Erythroblast (primary cell): ENCODE data around the gene WNT9A.
"Not testable (repeated sequence)": the region's sequence is repeated elsewhere in the genome, so short reads cannot be mapped to it uniquely, and the experiment has no call there.

Source experiments
- DNase-seq, 2 experiments: peaks; one replicate each; lab custom pipeline; 2025; lab: John Stamatoyannopoulos, UW
- GATA1 ChIP-seq: IDR thresholded peaks from 2 replicates; pipeline ENCODE4 v1.6.1; 2011; ENCODE audit warnings: low read depth, mild to moderate bottlenecking, control low read depth, low read length, moderate library complexity
- POLR2A ChIP-seq: IDR thresholded peaks from 2 replicates; pipeline ENCODE4 v1.6.1; 2011; ENCODE audit warnings: mild to moderate bottlenecking, low read length

WNT9A gene

GRCh38 chr1:227918083-227918700 is 29.5 kb downstream of the WNT9A start:
- TF ChIP-seq POLR2A (no peak), GATA1 (no peak)
- no peak for DNase-seq

GRCh38 chr1:227917081-227917950 is 30.4 kb downstream of the WNT9A start:
- no peak for TF ChIP-seq GATA1
- no peak for DNase-seq

GRCh38 chr1:227916655-227917054 is 31.1 kb downstream of the WNT9A start:
- no peak for TF ChIP-seq POLR2A
- no peak for DNase-seq

DNA sequence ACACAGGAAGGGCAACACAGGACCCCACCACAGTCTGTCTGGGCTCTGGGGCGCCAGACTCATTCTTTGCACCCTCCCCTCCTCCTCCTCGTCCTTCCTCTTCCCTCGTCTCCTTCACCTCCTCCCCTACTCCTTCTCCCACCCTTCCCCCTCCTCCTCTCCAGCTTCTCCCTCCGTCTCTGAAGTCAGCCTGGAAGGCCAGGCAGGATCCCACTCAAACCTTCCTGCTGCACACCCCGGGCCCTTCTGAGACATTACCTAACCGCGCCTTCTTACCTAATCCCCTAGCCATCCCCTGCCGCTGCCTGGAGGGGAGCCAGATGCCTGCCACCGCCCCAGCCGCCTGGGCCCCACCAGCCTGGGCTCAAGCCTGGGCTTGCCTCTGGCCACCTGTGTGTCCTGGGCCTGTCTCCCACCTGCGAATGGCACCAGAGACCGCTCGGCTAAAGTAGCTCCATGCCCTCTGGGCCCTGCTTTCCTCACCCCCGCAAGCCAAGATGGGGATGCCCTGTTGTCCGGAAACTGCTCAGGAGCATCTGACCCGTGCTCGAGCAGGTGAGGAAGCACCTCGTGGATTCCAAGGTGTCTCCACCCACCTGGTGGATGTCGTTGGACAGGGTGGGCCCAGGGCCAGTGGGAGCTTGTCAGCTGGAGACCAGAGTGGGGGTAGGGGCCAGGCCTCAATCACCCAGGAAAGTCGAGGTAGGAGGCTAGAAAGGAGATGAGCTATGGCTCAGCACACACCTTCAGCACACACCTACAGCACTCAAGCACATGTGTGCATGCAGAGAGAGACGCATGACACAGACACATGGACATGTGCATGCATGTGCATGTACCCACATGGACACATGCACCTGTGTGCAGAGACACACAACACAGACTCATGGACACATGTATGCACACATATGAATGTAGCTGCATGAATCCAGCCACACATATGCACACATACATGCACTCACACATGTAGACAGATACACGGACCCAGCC is 31.9 kb downstream of the WNT9A start:
- TF ChIP-seq POLR2A = no peak
- TF ChIP-seq GATA1 = no peak

GRCh38 chr1:227914801-227915563 is 32.8 kb downstream of the WNT9A start:
- DNase-seq = no peak
- no peak for TF ChIP-seq GATA1
- TF ChIP-seq POLR2A = no peak

More for the DNA sequence above, 31.9 kb downstream of the WNT9A start:
- no peak for DNase-seq

- TF ChIP-seq POLR2A (no peak), GATA1 (no peak)
- DNase-seq = no peak
Measured at GRCh38 chr1:227913764-227914721, 33.7 kb downstream of the WNT9A start.

DNA sequence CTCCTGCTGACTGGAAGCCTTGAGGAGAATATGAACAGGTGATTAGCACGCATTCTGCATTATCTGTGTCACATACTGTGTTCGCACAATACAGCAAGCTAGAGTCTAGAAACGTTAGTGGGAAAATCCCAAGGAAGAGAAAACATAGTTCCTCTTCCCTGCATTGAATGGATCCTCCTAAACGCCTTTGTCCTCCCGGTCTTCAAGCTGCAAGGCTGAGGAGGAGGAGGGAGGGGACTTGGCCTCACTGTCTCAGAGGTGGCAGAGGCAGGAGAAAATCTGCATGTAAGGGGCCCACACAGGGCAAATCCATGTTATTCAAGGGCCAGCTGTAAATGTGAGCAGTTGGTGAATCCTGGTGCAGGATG is 34.4 kb downstream of the WNT9A start:
- no peak for DNase-seq
- no peak for TF ChIP-seq POLR2A
- TF ChIP-seq GATA1 = no peak

DNA sequence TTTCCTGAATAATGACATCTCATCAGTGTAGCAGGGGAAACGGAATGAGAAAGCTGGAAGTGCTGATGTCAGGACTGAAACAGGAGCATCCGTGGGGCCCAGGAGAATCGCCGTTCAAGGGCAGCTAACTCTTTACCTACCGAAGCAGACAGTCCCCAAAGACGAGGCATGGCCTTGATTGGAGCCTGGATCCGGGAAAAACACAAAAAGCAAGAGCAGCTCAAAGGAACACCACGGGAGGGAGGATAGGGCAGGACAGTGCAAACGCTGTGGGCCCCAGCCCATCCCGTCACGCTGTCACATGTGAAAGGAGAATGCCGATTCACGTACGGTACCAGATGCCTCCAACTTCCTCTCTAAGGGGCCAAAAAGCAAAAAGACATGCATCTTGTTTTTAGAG is 34.9 kb downstream of the WNT9A start:
- DNase-seq = no peak
- TF ChIP-seq POLR2A = no peak
- no peak for TF ChIP-seq GATA1

DNA sequence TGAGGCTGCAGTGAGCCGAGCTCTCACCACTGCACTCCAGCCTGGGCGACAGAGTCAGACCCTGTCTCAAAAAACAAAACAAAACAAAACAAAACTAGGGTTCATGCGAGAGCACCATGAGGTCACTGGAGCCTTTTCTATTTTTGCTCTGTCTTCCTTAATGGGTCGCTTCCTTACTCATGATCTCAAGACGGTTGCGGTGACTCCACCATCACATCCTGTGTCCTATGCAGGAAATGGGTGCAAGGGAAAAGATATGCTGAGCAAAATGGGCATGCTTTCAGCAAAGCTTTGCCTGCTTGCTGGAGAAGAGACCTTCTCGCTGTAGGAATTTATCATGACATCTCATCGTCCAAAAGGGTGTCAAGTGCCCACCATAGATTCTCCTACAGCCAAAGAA is 36.4 kb downstream of the WNT9A start:
- TF ChIP-seq POLR2A = no peak
- TF ChIP-seq GATA1 = no peak
- no peak for DNase-seq

- TF ChIP-seq POLR2A = no peak
- no peak for TF ChIP-seq GATA1
- DNase-seq = no peak
Measured at GRCh38 chr1:227910511-227911153, 37.1 kb downstream of the WNT9A start.

GRCh38 chr1:227909923-227910328 is 37.8 kb downstream of the WNT9A start:
- not testable (repeated sequence) for DNase-seq

DNA sequence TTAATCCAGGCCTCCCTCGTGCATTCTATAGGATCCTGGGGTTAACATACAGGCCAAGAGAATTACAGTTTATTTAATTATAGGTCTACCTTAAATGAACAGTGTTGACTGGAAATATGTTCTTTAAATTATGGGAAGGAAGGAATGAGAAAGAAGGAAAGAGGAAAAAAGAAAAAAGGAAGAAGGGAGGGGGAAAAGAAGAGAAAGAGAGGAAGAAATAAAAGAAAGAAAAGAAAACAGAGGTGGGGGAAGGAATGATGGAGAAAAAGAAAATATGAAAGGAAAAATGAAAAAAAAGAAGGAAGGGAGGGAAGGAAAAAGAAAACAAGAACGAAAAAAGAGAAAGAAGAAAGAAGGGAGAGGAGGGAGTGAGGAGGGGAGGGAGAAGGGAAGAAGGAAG is 38.5 kb downstream of the WNT9A start:
- DNase-seq = no peak
- TF ChIP-seq GATA1 (no peak), POLR2A (no peak)
